PFSK-1 (cell line): ENCODE data around the gene MLKL.

Source experiments
- FOXP2 ChIP-seq: optimal IDR thresholded peaks from 2 replicates; pipeline ENCODE3; 2011; ENCODE audit warnings: borderline replicate concordance, control low read depth, inconsistent platforms; ENCODE audit not compliant: insufficient read depth; ENCODE audit errors: extremely low read length, extremely low read depth
- POLR2AphosphoS5 ChIP-seq: IDR thresholded peaks from 2 replicates; pipeline ENCODE4 v1.6.1; 2012; ENCODE audit warnings: low read depth, mild to moderate bottlenecking, control low read depth, low read length, moderate library complexity
- SIN3A ChIP-seq: IDR thresholded peaks from 2 replicates; pipeline ENCODE4 v1.6.1; 2012; ENCODE audit warnings: mild to moderate bottlenecking, low read length, moderate library complexity, borderline replicate concordance; ENCODE audit not compliant: insufficient read depth
- TAF1 ChIP-seq: IDR thresholded peaks from 2 replicates; pipeline ENCODE4 v1.6.1; 2012; ENCODE audit warnings: low read length, control low read depth, borderline replicate concordance; ENCODE audit not compliant: insufficient read depth
- TF ChIP-seq, protein P1 (sequence below), 2 experiments: IDR thresholded peaks; 2 replicates each; pipeline versions ENCODE4 v1.6.1 to v1.8.0; 2011 to 2012; ENCODE audit warnings: low read depth in 2 of 2, low read length in 2 of 2, control low read depth in 1 of 2, inconsistent platforms in 1 of 2, mild to moderate bottlenecking in 1 of 2, moderate library complexity in 1 of 2; ENCODE audit not compliant: insufficient read depth in 1 of 2

MLKL gene

DNA sequence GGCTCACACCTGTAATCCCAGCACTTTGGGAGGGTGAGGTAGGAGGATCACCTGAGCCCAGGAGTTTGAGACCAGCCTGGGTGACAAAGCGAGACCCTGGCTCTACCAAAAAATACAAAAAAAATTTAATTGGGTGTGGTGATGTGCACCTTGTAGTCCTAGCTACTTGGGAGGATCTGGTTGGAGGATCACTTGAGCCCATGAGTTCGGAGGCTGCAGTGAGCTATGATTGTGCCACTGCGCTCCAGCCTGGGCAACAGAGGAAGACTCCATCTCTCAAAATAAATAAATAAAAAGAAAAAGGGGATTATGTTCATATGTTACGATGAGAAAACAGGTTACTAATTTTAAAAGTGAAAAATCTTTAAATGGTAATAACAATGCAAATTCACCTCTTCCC lies 996 bp downstream of the MLKL start:
- no peak for TF ChIP-seq POLR2AphosphoS5
- no peak for TF ChIP-seq FOXP2
- TF ChIP-seq SIN3A = no peak
- no peak for TF ChIP-seq TAF1
- TF ChIP-seq, protein P1, sequence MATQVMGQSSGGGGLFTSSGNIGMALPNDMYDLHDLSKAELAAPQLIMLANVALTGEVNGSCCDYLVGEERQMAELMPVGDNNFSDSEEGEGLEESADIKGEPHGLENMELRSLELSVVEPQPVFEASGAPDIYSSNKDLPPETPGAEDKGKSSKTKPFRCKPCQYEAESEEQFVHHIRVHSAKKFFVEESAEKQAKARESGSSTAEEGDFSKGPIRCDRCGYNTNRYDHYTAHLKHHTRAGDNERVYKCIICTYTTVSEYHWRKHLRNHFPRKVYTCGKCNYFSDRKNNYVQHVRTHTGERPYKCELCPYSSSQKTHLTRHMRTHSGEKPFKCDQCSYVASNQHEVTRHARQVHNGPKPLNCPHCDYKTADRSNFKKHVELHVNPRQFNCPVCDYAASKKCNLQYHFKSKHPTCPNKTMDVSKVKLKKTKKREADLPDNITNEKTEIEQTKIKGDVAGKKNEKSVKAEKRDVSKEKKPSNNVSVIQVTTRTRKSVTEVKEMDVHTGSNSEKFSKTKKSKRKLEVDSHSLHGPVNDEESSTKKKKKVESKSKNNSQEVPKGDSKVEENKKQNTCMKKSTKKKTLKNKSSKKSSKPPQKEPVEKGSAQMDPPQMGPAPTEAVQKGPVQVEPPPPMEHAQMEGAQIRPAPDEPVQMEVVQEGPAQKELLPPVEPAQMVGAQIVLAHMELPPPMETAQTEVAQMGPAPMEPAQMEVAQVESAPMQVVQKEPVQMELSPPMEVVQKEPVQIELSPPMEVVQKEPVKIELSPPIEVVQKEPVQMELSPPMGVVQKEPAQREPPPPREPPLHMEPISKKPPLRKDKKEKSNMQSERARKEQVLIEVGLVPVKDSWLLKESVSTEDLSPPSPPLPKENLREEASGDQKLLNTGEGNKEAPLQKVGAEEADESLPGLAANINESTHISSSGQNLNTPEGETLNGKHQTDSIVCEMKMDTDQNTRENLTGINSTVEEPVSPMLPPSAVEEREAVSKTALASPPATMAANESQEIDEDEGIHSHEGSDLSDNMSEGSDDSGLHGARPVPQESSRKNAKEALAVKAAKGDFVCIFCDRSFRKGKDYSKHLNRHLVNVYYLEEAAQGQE (IDR thresholded peaks at IDR 0.05; ENCODE audit: insufficient read depth in 1 of 2, low read depth in 2 of 2, low read length in 2 of 2) = no peak

DNA sequence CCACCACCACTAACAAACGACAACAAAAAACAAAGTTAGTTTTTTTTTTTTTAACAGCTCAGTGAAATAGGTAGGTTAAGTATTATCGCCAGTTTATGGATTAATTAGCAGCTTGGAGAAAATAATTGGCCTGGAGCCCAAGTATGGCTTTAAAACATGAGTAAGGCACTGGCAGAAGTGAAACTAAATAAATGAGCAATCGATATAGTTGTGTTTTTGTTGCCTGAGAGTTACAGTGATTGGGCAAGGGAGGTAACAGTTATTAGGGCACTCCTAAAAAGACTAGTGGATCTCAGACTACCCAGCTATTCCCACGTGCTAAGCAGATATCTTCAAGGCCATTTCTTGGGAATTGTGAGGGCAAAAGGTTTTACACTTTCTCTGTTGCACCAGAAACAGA lies 2.4 kb downstream of the MLKL start:
- TF ChIP-seq TAF1 (no peak), FOXP2 (no peak), POLR2AphosphoS5 (no peak), SIN3A (no peak)
- TF ChIP-seq, protein P1 (IDR thresholded peaks at IDR 0.05; ENCODE audit: insufficient read depth in 1 of 2, low read depth in 2 of 2, low read length in 2 of 2) = no peak

DNA sequence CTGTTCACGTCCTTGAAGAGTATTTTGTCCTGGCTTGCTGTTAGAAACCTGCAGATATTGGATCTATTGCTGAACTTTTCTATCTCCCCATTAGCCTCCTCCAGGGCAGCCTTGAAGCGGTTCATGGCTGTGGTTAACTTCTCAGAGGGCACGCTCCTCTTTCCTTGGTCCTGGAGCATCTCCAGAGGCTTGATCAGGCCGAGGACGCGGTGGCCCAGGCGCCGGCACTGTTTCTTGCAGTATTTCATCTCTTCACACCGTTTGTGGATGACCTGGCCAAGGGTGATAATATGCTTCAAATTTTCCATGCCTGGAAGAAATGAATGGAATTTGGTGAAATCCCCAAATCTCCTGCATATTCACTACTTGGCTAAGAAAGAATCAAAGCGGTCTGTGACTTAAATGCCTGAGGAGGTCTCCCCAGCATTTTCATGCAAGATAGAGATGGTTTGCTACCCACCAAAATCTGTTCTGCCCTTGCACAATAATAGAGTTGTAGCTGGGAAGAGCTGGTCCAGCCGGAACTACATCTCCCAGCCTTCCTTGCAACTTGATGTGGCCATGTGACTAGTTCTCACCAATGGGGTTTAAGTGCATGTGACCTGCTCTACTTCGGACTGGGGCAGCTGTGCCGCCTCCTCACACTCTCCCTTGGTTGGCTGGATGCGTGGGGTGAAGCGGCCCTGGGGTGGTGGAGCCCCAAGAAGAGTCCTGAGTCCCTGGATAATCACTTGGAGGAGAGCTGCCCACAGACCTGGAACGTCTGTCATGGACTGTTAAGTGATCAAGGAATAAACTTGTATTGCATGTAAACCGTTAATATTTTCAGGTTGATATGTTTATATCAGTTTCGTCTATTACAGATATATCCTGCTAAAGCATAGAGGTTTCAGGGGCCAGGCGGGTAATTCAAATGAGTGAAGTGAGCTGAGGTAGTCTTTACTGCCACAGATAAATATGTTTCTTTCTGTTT lies 4.9 kb downstream of the MLKL start:
- TF ChIP-seq, protein P1 (IDR thresholded peaks at IDR 0.05; ENCODE audit: insufficient read depth in 1 of 2, low read depth in 2 of 2, low read length in 2 of 2) = no peak
- TF ChIP-seq POLR2AphosphoS5 = peak; percentile 77
- TF ChIP-seq SIN3A = no peak
- TF ChIP-seq TAF1 = peak; percentile 65; the same call in 1 of the 2 replicates
- no peak for TF ChIP-seq FOXP2

DNA sequence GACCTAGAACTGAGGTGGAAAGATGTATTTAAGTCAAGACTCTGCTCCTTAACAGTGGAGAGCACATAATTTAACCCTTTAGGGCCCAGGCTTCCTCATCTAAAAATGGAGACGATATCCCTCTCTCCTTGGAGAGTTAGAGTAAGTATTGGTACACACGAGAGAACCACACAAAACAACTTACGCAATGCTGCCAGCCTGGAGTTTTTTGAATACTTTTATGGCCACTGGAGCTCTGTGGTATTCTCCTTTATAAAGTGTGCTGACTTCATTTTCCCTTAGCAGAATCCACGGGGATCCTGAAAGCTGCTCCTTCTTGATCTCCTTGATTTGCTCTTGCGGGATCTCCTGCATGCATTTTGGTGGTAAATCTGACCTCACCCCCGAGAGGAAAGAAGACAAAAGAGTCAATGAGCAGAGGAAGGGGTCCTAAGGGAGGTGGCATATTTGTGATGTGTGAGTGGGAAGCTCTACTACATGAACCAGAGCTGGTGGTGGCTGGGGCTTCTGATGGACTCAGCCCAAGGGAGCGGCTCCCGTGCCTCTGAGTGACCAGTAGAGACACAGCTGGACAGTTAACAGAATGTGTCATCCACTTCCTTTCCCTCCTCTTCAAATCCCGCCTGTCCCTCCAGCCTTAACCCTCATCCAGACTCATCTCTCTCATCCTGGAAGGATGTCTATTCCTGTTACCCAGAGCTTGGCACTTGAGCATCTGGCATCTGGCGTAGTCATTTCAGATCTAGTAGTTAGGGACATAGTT lies 9.4 kb downstream of the MLKL start:
- TF ChIP-seq SIN3A (no peak), FOXP2 (no peak), TAF1 (no peak), POLR2AphosphoS5 (no peak)
- TF ChIP-seq, protein P1 (IDR thresholded peaks at IDR 0.05; ENCODE audit: insufficient read depth in 1 of 2, low read depth in 2 of 2, low read length in 2 of 2) = no peak
